Lung (tissue), 12 donors: ENCODE results near the gene DTNBP1. TPM values are rescaled to one million over a fixed set of nuclear protein-coding genes. Genes with fewer than 3 reads are reported as not detected.

ENCODE experiments used
- ATAC-seq: fragments of 200-7000 bp; cut with Tn5 transposase; one replicate; pipeline ENCODE4 v1.9.1; 2020; ENCODE audit warnings: moderate number of reproducible peaks; ENCODE audit not compliant: insufficient read depth, low FRiP score
- DNase-seq, 3 donors: peaks; one replicate each; pipeline ENCODE4 v3.0.0-alpha.2; 2013 to 2017
- H3K27ac ChIP-seq, 2 donors: one replicate each; pipeline ENCODE4 v1.5.1; 2013; ENCODE audit warnings: mild to moderate bottlenecking in 2 of 2, moderate library complexity in 2 of 2, control low read depth in 1 of 2, inconsistent platforms in 1 of 2, low read depth in 1 of 2, low read length in 1 of 2
- H3K27me3 ChIP-seq, 3 donors: one replicate each; pipeline ENCODE4 v1.5.1; 2013; ENCODE audit warnings: low read length in 2 of 3; ENCODE audit not compliant: control insufficient read depth in 3 of 3, insufficient read depth in 3 of 3
- H3K36me3 ChIP-seq, 4 donors: one replicate each; pipeline ENCODE4 v1.5.1; 2013; ENCODE audit warnings: low read length in 4 of 4, mild to moderate bottlenecking in 1 of 4, moderate library complexity in 1 of 4; ENCODE audit not compliant: control insufficient read depth in 4 of 4, insufficient read depth in 4 of 4
- H3K4me1 ChIP-seq, 5 donors: one replicate each; pipeline ENCODE4 v1.5.1; 2013; ENCODE audit warnings: low read length in 5 of 5, mild to moderate bottlenecking in 2 of 5, moderate library complexity in 1 of 5; ENCODE audit not compliant: control insufficient read depth in 5 of 5, insufficient read depth in 5 of 5
- H3K4me3 ChIP-seq: one replicate; pipeline ENCODE4 v1.5.1; 2013; ENCODE audit warnings: mild to moderate bottlenecking, control low read depth, moderate library complexity
- H3K9ac ChIP-seq, 2 donors: one replicate each; pipeline ENCODE4 v1.5.1; 2013; ENCODE audit warnings: low read length in 2 of 2, control low read depth in 1 of 2; ENCODE audit not compliant: insufficient read depth in 1 of 2
- H3K9me3 ChIP-seq, 4 donors: one replicate each; pipeline ENCODE4 v1.5.1; 2013; ENCODE audit warnings: low read length in 3 of 4, mild to moderate bottlenecking in 1 of 4, moderate library complexity in 1 of 4; ENCODE audit not compliant: control insufficient read depth in 4 of 4, insufficient read depth in 3 of 4
- CTCF ChIP-seq: IDR thresholded peaks from 2 replicates; pipeline ENCODE4 v1.5.1; 2012; ENCODE audit warnings: mild to moderate bottlenecking; ENCODE audit errors: control extremely low read depth, extremely low read depth
- WGBS, 2 donors: extraction: QIAGEN DNeasy Blood & Tissue Kit; methylation state at CpG; one replicate each; pipeline ENCODE4 v1.1.7; 2013; 5-methylcytosine and 5-hydroxymethylcytosine counted together
- polyA plus RNA-seq, 2 donors: library from polyadenylated mRNA; stranded (reverse); fragments of 200-250 nt; gene quantifications; one replicate each; pipeline ENCODE4 v1.2.1, GENCODE V29; 2013
- total RNA-seq, 2 donors: library from RNA; depleted of rRNA in 1 of 2; stranded (reverse); fragments of >200 nt in 1 of 2; gene quantifications; one replicate each; pipeline ENCODE4 v1.2.1, GENCODE V29; 2014 to 2021
- donor health status: control.
- donor health status: control.
- donor health status: Bipolar disorder and iron deficiency.
- donor health status: healthy.
- donor health status: DM: yes; HTN: yes; CAD: no.

DTNBP1 gene
- total and polyA plus RNA-seq, 4 donors, result 9.9 to 23.9 (median 20.5) TPM

GRCh38 chr6:15690510-15690909, 27.7 kb upstream of the DTNBP1 start:
- no peaks in the 10 kb centered on the region for H3K27me3 ChIP-seq
- ATAC-seq (no peak), DNase-seq (peak in 1 of 3 donors; percentile 24)
- peaks cover 0 to 7% (median 0%) of the 10 kb centered on the region in 5 donors for H3K4me1 ChIP-seq
- H3K27ac ChIP-seq, result no peak overlapping the region
- TF ChIP-seq CTCF, result no peak
- H3K4me3 ChIP-seq, result no peak overlapping the region
- H3K36me3 ChIP-seq, result no peaks in the 10 kb centered on the region
- H3K9me3 ChIP-seq, result no peaks in the 10 kb centered on the region
- no peak overlapping the region for H3K9ac ChIP-seq

- Histone ChIP-seq H3K9ac (no peak overlapping the region), H3K36me3 (no peaks in the 10 kb centered on the region), H3K27ac (no peak overlapping the region), H3K4me3 (no peak overlapping the region), H3K27me3 (no peaks in the 10 kb centered on the region), H3K4me1 (peaks cover 0 to 7% (median 0%) of the 10 kb centered on the region in 5 donors), H3K9me3 (no peaks in the 10 kb centered on the region)
- TF ChIP-seq CTCF, result no peak
- 55 to 57% methylated on average over 5 of the region's 5 CpGs for WGBS, 2 donors
- ATAC-seq (no peak), DNase-seq (peak in 1 of 3 donors; percentile 38)
Observed at GRCh38 chr6:15689586-15690482, 27.0 kb upstream of the DTNBP1 start.

GRCh38 chr6:15685619-15686018, 22.8 kb upstream of the DTNBP1 start:
- ATAC-seq, result no peak
- peaks cover 0 to 6% (median 0%) of the 10 kb centered on the region in 5 donors for H3K4me1 ChIP-seq
- DNase-seq, result no peak
- no peaks in the 10 kb centered on the region for H3K36me3 ChIP-seq
- TF ChIP-seq CTCF, result no peak
- H3K4me3 ChIP-seq, result no peak overlapping the region
- no peak overlapping the region for H3K27ac ChIP-seq
- H3K9me3 ChIP-seq, result no peaks in the 10 kb centered on the region
- no peak overlapping the region for H3K9ac ChIP-seq
- H3K27me3 ChIP-seq, result no peaks in the 10 kb centered on the region
